GM21390 (cell line): ENCODE data around the gene GPR153.
"Not testable (repeated sequence)": the region's sequence is repeated elsewhere in the genome, so short reads cannot be mapped to it uniquely, and the experiment has no call there.

Experiments
- ATAC-seq: cut with Tn5 transposase; IDR thresholded peaks from one replicate; pipeline ENCODE4 v1.9.1; 2021; ENCODE audit not compliant: unreplicated experiment

Gene GPR153

GRCh38 chr1:6260961-6261614, at the start of gene GPR153:
Gene GPR153 (minus strand): TSS chr1:6261098. CDS start chr1:6254905, 6,193 bp downstream.
- ATAC-seq: no peak

DNA sequence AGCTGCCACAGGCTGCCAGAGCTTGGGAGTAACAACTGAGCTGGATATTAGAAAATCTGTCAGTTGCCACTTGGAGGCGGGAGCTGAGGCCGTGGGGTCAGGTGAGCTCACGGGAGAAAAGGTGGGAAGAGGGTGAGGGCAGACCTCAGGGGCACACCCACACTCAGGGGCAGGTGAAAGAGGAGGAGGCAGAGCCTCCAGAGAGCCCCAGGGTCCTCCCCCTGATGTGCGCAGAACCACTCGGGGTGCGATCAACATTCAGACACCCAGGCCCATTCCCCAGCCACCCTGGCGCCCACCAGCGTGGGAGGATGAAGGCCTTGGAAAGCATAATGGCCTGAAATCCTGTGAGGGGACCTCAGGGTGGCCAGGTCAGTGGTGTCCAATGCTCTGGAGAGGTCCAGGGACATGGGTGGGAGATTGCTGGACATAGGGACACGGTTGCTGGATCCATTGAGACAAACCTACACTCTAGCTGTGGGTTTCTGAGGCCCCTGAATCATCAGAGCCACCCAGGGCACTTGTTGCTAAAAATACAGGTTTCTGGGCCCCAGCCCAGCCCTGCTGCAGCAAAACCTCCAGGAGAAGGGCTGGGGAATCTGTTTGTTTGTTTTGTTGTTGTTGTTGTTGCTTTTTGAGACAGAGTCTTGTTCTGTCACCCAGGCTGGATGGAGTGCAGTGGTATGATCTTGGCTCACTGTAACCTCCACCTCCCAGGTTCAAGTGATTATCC, 49.4 kb upstream of the GPR153 start:
- no peak for ATAC-seq

- no peak for ATAC-seq
Measured at GRCh38 chr1:6309564-6309963, 48.7 kb upstream of the GPR153 start.

GRCh38 chr1:6308449-6308848, 47.6 kb upstream of the GPR153 start:
- no peak for ATAC-seq

- not testable (repeated sequence) for ATAC-seq
Measured at GRCh38 chr1:6307682-6308081, 46.8 kb upstream of the GPR153 start.

- ATAC-seq: no peak
Measured at GRCh38 chr1:6307099-6307498, 46.2 kb upstream of the GPR153 start.

- no peak for ATAC-seq
Measured at GRCh38 chr1:6303397-6304012, 42.6 kb upstream of the GPR153 start.

DNA sequence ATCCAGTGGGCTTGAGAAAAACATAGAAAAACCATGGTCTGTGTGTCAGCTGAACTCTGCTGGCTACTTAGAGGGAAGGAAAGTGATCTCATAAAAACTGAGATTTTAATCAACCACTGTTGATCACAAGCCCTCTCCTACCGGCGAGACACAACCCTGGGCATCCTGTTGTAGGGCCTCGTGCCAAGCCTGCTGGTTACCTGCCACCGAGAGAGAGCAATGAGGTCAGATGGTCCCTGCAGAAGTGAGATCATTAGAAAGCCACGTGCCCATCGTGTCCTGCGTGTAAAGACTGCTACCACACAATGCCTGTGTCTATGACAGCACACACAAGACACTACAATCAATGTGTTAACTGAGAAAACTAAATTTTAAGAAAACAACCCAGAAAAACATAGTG, 41.7 kb upstream of the GPR153 start:
- ATAC-seq: no peak

GRCh38 chr1:6301526-6301925, 40.6 kb upstream of the GPR153 start:
- no peak for ATAC-seq

GRCh38 chr1:6300342-6301048, 39.6 kb upstream of the GPR153 start:
- no peak for ATAC-seq

DNA sequence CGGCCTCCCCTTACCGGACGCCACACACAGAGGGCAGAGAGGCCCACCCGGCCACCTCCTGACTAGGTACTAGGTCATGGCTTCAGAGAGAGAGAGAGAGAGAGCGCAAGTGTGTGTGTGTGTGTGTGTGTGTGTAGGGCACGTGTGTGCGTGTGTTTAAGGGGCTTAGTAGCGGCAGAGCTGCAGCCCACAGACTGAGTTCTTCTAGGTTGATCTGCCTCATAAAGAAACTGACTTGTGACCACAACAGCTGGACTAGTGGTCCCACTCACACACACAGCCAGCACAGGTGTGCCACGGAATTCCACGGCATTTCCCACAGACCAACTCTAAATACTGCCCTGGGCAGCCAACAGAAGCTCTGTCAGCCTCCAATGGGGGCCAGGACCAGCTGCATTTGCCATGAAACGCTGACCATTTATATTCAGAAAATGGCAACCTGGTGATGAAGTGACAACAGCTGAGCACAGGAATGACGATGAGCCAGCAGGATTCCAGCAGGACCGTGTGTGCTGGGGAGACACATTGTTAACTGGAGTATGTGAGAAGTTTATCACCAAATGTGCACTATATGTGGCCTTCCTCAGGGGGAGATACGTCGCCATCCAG, 38.8 kb upstream of the GPR153 start:
- no peak for ATAC-seq

GRCh38 chr1:6298940-6299465, 38.1 kb upstream of the GPR153 start:
- ATAC-seq: no peak

DNA sequence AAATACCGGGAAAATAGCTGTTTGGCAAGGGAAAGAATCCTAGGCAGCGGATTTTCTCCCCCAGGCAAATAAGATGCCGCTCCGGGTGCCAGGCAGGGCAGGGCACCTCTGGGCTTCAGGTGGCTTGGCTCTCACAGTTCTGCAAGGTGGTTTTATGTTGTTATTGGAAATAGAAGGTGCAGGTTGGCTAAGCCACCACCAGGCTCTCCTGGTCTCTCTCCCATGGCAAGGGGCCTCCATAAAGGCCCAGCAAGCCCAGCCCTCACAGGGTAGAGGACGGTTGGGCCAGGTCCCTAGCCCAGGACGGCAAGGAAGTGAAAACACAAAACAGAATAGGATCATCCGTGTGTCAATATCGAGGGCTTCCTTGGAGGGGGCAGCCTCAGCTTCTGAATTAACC, 37.6 kb upstream of the GPR153 start:
- no peak for ATAC-seq

DNA sequence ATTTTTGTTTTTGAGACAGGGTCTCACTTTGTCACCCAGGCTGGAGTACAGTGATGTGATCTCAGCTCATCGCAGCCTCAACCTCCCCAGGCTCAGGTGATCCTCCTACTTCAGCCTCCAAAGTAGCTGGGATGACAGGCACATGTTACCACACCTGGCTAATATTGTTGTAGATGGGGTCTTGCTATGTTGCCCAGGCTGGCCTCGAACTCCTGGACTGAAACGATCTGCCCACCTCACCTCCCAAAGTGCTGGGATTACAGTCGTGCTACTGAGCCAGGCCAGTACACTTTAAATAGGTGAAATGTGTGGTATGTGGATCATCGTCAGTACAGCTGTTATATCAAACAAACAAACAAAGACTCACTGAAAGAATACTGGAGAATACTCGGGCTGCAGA, 35.0 kb upstream of the GPR153 start:
- ATAC-seq: no peak

DNA sequence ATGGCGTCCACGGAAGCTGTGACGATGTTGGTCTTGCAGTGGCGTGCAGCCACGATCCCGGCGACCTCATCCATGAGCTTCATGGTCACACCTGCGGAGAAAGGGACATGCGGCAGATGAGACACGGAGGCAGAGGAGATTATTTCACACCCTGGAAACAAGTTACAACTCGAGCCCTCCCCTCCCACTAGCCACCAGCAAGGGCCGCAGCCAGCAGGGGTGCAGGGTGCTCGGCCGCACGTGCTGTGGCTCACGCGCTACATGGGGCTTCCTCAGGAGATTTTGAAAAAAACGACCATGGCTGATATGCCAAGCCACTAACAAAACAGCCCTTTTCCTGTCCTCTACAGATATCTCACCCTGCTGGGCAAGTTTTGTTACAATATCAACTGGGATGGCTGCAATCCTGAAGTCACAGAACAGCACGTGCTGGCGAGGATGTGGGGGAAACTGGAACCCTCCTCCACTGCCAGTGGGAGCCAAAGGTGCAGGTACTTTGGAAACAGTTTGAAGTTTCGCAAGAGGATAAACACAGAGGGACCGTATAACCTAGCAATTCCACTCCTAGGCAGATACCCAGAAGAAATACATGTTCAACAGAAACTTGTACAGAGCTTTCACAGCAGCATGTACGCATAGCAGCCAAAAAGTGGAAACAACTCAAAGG, 34.1 kb upstream of the GPR153 start:
- no peak for ATAC-seq

DNA sequence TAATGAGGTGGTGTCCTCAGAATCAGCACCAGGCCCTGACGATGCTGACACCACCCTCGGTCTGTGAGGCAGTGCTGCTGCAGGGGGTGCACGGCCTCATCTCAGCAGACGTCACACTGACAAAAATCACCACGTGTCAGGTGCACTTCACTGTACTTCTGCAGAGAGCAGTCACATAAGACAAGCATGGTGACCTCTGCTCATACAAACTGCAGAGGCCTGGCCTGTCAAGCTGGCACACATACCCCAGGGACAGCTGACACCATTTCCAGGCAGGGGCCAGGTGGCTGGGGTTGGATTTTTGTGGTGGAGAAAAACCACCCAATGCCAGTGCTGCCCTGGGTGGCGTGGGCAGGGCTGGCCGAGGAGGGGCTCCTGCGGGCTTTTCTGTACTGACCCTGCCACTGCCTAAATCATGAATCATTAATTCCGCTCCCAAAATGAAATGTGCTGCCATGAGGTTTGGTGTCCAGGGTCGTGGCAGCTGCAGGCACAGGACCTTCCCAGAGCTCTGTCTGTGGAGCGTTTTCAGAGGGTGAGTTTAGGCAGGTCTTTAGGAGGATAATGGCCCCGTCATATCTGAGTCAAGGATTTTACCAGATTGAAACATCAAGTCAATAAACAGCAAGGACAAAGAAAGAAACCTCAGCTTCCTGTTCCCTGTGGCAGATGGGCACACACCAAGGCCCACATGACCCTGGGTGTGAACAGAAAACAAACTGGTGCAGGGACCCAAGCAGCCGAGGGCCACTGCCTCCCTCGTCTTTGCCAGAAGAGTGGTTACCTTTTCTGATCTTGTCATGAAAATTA, 33.4 kb upstream of the GPR153 start:
- no peak for ATAC-seq

- no peak for ATAC-seq
Measured at GRCh38 chr1:6292102-6292501, 31.2 kb upstream of the GPR153 start.

DNA sequence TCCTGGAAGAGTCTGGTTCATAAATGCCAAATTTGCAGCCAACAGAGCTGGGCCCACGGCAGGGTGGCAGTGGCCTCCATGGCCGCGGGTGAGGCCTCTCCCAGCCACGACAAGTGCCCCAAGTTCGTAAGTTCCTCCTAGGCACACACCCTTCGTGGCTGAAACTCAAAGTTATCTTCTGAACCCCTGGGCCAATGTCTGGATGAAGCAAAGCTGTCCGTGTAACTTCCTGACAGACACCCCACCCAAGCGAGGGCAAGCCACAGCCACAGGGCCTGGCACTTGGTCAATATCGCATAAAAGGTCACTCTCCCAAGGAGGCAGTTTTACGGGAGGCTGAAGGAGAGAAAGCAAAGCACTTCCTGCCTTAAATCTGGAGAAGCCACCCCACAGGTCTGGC, 27.8 kb upstream of the GPR153 start:
- ATAC-seq: no peak

- no peak for ATAC-seq
Measured at GRCh38 chr1:6288026-6288425, 27.1 kb upstream of the GPR153 start.

DNA sequence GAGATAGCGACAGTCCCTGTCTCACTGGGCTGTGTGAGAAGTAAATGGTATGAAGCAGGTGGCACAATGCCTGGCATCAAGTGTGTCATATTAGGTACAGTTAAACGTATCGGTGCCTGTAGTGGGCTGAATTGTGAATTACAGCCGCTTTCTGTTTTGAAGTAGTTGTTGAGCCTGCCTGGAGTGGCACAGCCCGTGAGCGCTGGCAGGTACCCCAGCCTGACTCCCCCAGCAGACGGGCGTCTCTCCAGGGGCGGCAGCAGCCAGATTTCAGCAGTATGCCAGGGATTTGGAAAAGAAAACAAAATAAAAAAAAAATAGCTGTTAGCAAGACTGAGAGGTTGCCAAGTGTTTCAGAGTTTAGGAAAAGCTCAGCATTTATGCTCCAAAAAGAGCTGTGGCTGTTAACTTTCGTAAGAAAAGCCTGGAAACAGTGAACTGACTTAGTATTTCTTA, 26.6 kb upstream of the GPR153 start:
- ATAC-seq: no peak
